IMR-90 (cell line): ENCODE results near the gene TENT5C. TPM values are rescaled to one million over a fixed set of nuclear protein-coding genes. Genes with fewer than 3 reads are reported as not detected.

Source experiments
- ATAC-seq: fragments of 200-7000 bp; cut with Tn5 transposase; 2 replicates; pipeline ENCODE4 v1.9.1; 2020; ENCODE audit warnings: low read depth, mild to moderate bottlenecking, moderate library complexity
- BruUV-seq: library from RNA; stranded (reverse); fragments of 400-500 nt; replicated peaks from 2 replicates; lab custom pipeline; 2021; lab: Mats Ljungman, UMichigan
- CTCF ChIA-PET: fragments of 300-600 bp; formaldehyde crosslinking; extraction: SDS; loops from one replicate; lab custom pipeline; 2021; ENCODE audit warnings: antibody characterized with exemption; lab: Yijun Ruan, JAX
- POLR2A ChIA-PET: fragments of 300-600 bp; sonication (Branson Sonifier 250); formaldehyde crosslinking; loops from one replicate; lab custom pipeline; 2022; ENCODE audit warnings: antibody characterized with exemption; ENCODE audit not compliant: unreplicated experiment; lab: Charles Lee
- DNase-seq: peaks from one replicate; pipeline ENCODE4 v3.0.0; 2013
- H2AFZ ChIP-seq: replicated peaks from 2 replicates; pipeline ENCODE3; 2013; ENCODE audit warnings: low read length, mild to moderate bottlenecking; ENCODE audit not compliant: poor library complexity
- H2AK5ac ChIP-seq: 2 replicates; pipeline ENCODE4 v1.6.1; 2013; ENCODE audit warnings: low read depth, low read length, inconsistent platforms
- H2AK9ac ChIP-seq: replicated peaks from 2 replicates; pipeline ENCODE3; 2013; ENCODE audit warnings: mild to moderate bottlenecking, low read depth, low read length, moderate library complexity; ENCODE audit not compliant: poor library complexity
- H2BK120ac ChIP-seq: 2 replicates; pipeline ENCODE4 v1.6.1; 2013; ENCODE audit warnings: low read depth, low read length, inconsistent platforms
- H2BK15ac ChIP-seq: 3 replicates; pipeline ENCODE4 v1.6.1; 2013; ENCODE audit warnings: low read depth, low read length, inconsistent platforms
- H2BK20ac ChIP-seq: 2 replicates; pipeline ENCODE4 v1.6.1; 2013; ENCODE audit warnings: low read depth, mild to moderate bottlenecking, inconsistent platforms, low read length, moderate library complexity
- H2BK5ac ChIP-seq: 2 replicates; pipeline ENCODE4 v1.6.1; 2013; ENCODE audit warnings: mild to moderate bottlenecking, low read depth, low read length, inconsistent platforms; ENCODE audit not compliant: poor library complexity, severe bottlenecking
- H3K14ac ChIP-seq: replicated peaks from 2 replicates; pipeline ENCODE4 v1.6.1; 2013; ENCODE audit warnings: low read depth, low read length, inconsistent platforms
- H3K18ac ChIP-seq: 2 replicates; pipeline ENCODE4 v1.6.1; 2013; ENCODE audit warnings: low read depth, low read length, control low read depth
- H3K23ac ChIP-seq: 2 replicates; pipeline ENCODE4 v1.6.1; 2013; ENCODE audit warnings: low read depth, low read length, inconsistent platforms
- H3K27ac ChIP-seq: 2 replicates; pipeline ENCODE4 v1.5.1; 2013; ENCODE audit warnings: mild to moderate bottlenecking, control low read depth, low read length; ENCODE audit not compliant: insufficient read depth
- H3K27me3 ChIP-seq: 2 replicates; pipeline ENCODE4 v1.6.1; 2013; ENCODE audit warnings: low read length; ENCODE audit not compliant: control insufficient read depth, insufficient read depth
- H3K36me3 ChIP-seq: 2 replicates; pipeline ENCODE4 v1.6.1; 2013; ENCODE audit warnings: low read length, mixed read lengths; ENCODE audit not compliant: control insufficient read depth, insufficient read depth
- H3K4ac ChIP-seq: 2 replicates; pipeline ENCODE4 v1.6.1; 2013; ENCODE audit warnings: low read depth, low read length, inconsistent platforms
- H3K4me1 ChIP-seq: 2 replicates; pipeline ENCODE4 v1.6.1; 2013; ENCODE audit warnings: low read length, mixed read lengths; ENCODE audit not compliant: control insufficient read depth, insufficient read depth
- H3K4me2 ChIP-seq: 2 replicates; pipeline ENCODE4 v1.6.1; 2013; ENCODE audit warnings: low read depth, mild to moderate bottlenecking, control low read depth, low read length, moderate library complexity
- H3K4me3 ChIP-seq: 2 replicates; pipeline ENCODE4 v1.5.1; 2013; ENCODE audit warnings: low read depth, mild to moderate bottlenecking, control low read depth, low read length, moderate library complexity; ENCODE audit not compliant: insufficient read depth
- H3K56ac ChIP-seq: 2 replicates; pipeline ENCODE4 v1.6.1; 2013; ENCODE audit warnings: low read length, inconsistent platforms; ENCODE audit not compliant: insufficient read depth; ENCODE audit errors: extremely low read depth
- H3K79me1 ChIP-seq, 2 experiments: 2 replicates each; pipeline ENCODE4 v1.6.1; 2013; ENCODE audit warnings: low read length in 2 of 2, inconsistent platforms in 1 of 2, low read depth in 1 of 2
- H3K9ac ChIP-seq: 2 replicates; pipeline ENCODE4 v1.6.1; 2013; ENCODE audit warnings: low read depth, low read length, control low read depth
- H3K9me1 ChIP-seq: 2 replicates; pipeline ENCODE4 v1.6.1; 2013; ENCODE audit warnings: low read length, inconsistent platforms; ENCODE audit not compliant: insufficient read depth
- H3K9me3 ChIP-seq: 2 replicates; pipeline ENCODE4 v1.6.1; 2013; ENCODE audit warnings: low read length; ENCODE audit not compliant: control insufficient read depth, insufficient read depth
- H4K20me1 ChIP-seq: 2 replicates; pipeline ENCODE4 v1.6.1; 2013; ENCODE audit warnings: low read length, inconsistent platforms; ENCODE audit not compliant: insufficient read depth
- H4K5ac ChIP-seq: 2 replicates; pipeline ENCODE4 v1.6.1; 2013; ENCODE audit warnings: mild to moderate bottlenecking, low read depth, low read length, control low read depth
- H4K8ac ChIP-seq, 2 experiments: 2 replicates each; pipeline ENCODE4 v1.6.1; 2013; ENCODE audit warnings: low read depth in 2 of 2, low read length in 2 of 2, control low read depth in 1 of 2, inconsistent platforms in 1 of 2
- H4K91ac ChIP-seq: 2 replicates; pipeline ENCODE4 v1.6.1; 2013; ENCODE audit warnings: low read depth, low read length, inconsistent platforms; ENCODE audit not compliant: insufficient read depth
- BHLHE40 ChIP-seq: fragments of 150-350 bp; IDR thresholded peaks from 2 replicates; pipeline ENCODE4 v1.6.1; 2016; ENCODE audit warnings: mild to moderate bottlenecking, low read depth, low read length
- CEBPB ChIP-seq: IDR thresholded peaks from 2 replicates; pipeline ENCODE4 v1.6.1; 2012; ENCODE audit warnings: low read depth, low read length, improper control_type of control experiment
- CHD1 ChIP-seq: IDR thresholded peaks from 2 replicates; pipeline ENCODE4 v1.6.1; 2012; ENCODE audit warnings: low read depth, low read length, improper control_type of control experiment
- FOS ChIP-seq: fragments of 150-350 bp; IDR thresholded peaks from 2 replicates; pipeline ENCODE4 v1.6.1; 2016; ENCODE audit warnings: low read depth, low read length
- MAFK ChIP-seq: IDR thresholded peaks from 2 replicates; pipeline ENCODE4 v1.6.1; 2012; ENCODE audit warnings: low read depth, low read length, improper control_type of control experiment
- MAZ ChIP-seq: IDR thresholded peaks from 2 replicates; pipeline ENCODE4 v1.6.1; 2012; ENCODE audit warnings: low read depth, mild to moderate bottlenecking, low read length, improper control_type of control experiment, moderate library complexity, borderline replicate concordance
- MXI1 ChIP-seq: IDR thresholded peaks from 2 replicates; pipeline ENCODE4 v1.6.1; 2012; ENCODE audit warnings: low read depth, mild to moderate bottlenecking, low read length, moderate library complexity, borderline replicate concordance
- NFE2L2 ChIP-seq: fragments of 150-350 bp; IDR thresholded peaks from 2 replicates; pipeline ENCODE4 v1.6.1; 2016; ENCODE audit warnings: low read depth, mild to moderate bottlenecking, low read length
- POLR2A ChIP-seq: IDR thresholded peaks from 2 replicates; pipeline ENCODE4 v1.6.1; 2012; ENCODE audit warnings: mild to moderate bottlenecking, low read depth, low read length
- RAD21 ChIP-seq: IDR thresholded peaks from 2 replicates; pipeline ENCODE4 v1.6.1; 2012; ENCODE audit warnings: low read length, improper control_type of control experiment
- RCOR1 ChIP-seq: IDR thresholded peaks from 2 replicates; pipeline ENCODE4 v1.6.1; 2012; ENCODE audit warnings: mild to moderate bottlenecking, low read length, improper control_type of control experiment; ENCODE audit not compliant: insufficient replicate concordance
- RFX5 ChIP-seq: IDR thresholded peaks from 2 replicates; pipeline ENCODE4 v1.8.0; 2012; ENCODE audit warnings: low read depth, mild to moderate bottlenecking, low read length, moderate library complexity
- SMC3 ChIP-seq: fragments of 150-350 bp; IDR thresholded peaks from 2 replicates; pipeline ENCODE4 v1.6.1; 2016; ENCODE audit warnings: low read depth, mild to moderate bottlenecking, antibody characterized with exemption, low read length, moderate library complexity
- WGBS, 2 experiments: methylation state at CpG; one replicate each; pipeline versions ENCODE4 v1.1.5 to v1.1.7; 2013; ENCODE audit warnings: missing lambda C conversion rate in 2 of 2; ENCODE audit not compliant: insufficient read length in 1 of 2; ENCODE audit errors: extremely low coverage in 2 of 2; 5-methylcytosine and 5-hydroxymethylcytosine counted together
- dilution Hi-C: fragments of 300-500 bp; cut with HindIII; formaldehyde crosslinking; loops from one replicate; pipeline ENCODE4 v1.14.3; 2018; ENCODE audit warnings: low sequenced_read_pairs; ENCODE audit not compliant: unreplicated experiment
- in situ Hi-C: fragments of 300-500 bp; cut with MboI; formaldehyde crosslinking; loops from 3 replicates; pipeline ENCODE4 v1.14.3; 2019; ENCODE audit warnings: low sequenced_read_pairs, inconsistent platforms, mixed read lengths
- intact Hi-C: fragments of 100-400 bp; cut with micrococcal nuclease; formaldehyde crosslinking; loops from 2 replicates; pipeline ENCODE4 v1.10.0; 2022
- polyA plus RNA-seq, 3 experiments: library from polyadenylated mRNA; depleted of rRNA; stranded (reverse); fragments of >200 nt; gene quantifications; 2 replicates each; pipeline ENCODE4 v1.2.3, GENCODE V29; 2012; ENCODE audit warnings: low replicate concordance in 1 of 3
- total RNA-seq: library from RNA; depleted of rRNA; stranded (reverse); fragments of >200 nt; gene quantifications from 2 replicates; pipeline ENCODE4 v1.2.3, GENCODE V29; 2012
- TF ChIP-seq, protein P1 (sequence below): fragments of 150-350 bp; IDR thresholded peaks from 2 replicates; pipeline ENCODE4 v1.6.1; 2016; ENCODE audit warnings: low read depth, mild to moderate bottlenecking, low read length, moderate library complexity, borderline replicate concordance
- TF ChIP-seq, protein P2 (sequence below): conservative IDR thresholded peaks from 2 replicates; pipeline ENCODE4 v1.5.1; 2012; ENCODE audit warnings: mild to moderate bottlenecking, low read depth, low read length, improper control_type of control experiment
- TF ChIP-seq, protein P3 (sequence below): fragments of 150-350 bp; IDR thresholded peaks from 2 replicates; pipeline ENCODE4 v1.6.1; 2017; ENCODE audit warnings: mild to moderate bottlenecking, antibody characterized with exemption, low read length, low read depth

TENT5C gene
- total and polyA plus RNA-seq, 2 of the 4 experiments (the other 2 are of a cell fraction): 1.5 to 4.1 TPM

DNA sequence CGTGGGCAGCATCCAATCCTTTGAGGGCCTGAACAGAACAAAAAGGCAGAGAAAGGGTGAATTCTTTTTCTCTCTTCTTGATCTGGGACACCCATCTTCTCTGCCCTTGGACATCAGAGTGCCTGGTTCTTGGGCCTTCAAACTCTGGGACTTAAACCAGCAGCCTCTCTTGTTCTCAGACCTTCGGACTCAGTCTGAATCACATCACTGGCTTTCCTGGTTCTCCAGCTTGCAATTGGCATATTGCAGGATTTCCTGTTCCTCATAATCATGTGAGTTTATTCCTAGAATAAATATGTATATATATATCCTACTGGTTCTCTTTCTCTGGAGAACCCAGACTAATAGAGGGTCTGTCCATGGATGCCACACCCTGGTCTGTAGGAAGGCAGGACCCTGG lies 16.3 kb upstream of the TENT5C start:
- intact Hi-C loops: no loop called here
- Histone ChIP-seq H3K4me3 (no peak overlapping the region), H3K4ac (no peak overlapping the region), H2BK15ac (no peak overlapping the region), H4K8ac (no peak overlapping the region), H2BK20ac (no peak overlapping the region), H2AK9ac (no peak overlapping the region), H3K27ac (no peak overlapping the region), H2AFZ (no peak overlapping the region), H3K9me3 (no peaks in the 10 kb centered on the region), H3K18ac (no peak overlapping the region), H3K4me1 (no peaks in the 10 kb centered on the region), H3K36me3 (no peaks in the 10 kb centered on the region), H2AK5ac (no peak overlapping the region), H3K9ac (no peak overlapping the region), H3K4me2 (no peak overlapping the region), H3K9me1 (no peaks in the 10 kb centered on the region), H2BK5ac (no peak overlapping the region), H3K27me3 (peaks cover 14% of the 10 kb centered on the region), H3K23ac (no peak overlapping the region), H2BK120ac (no peak overlapping the region), H4K91ac (no peak overlapping the region), H3K79me1 (no peaks in the 10 kb centered on the region), H3K56ac (no peak overlapping the region), H4K5ac (no peak overlapping the region), H4K20me1 (no peaks in the 10 kb centered on the region), H3K14ac (no peak overlapping the region)
- no peak for TF ChIP-seq SMC3
- TF ChIP-seq, protein P1, sequence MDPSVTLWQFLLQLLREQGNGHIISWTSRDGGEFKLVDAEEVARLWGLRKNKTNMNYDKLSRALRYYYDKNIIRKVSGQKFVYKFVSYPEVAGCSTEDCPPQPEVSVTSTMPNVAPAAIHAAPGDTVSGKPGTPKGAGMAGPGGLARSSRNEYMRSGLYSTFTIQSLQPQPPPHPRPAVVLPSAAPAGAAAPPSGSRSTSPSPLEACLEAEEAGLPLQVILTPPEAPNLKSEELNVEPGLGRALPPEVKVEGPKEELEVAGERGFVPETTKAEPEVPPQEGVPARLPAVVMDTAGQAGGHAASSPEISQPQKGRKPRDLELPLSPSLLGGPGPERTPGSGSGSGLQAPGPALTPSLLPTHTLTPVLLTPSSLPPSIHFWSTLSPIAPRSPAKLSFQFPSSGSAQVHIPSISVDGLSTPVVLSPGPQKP: no peak
- no peak for TF ChIP-seq RCOR1
- no peak for TF ChIP-seq MAZ
- TF ChIP-seq, protein P2, sequence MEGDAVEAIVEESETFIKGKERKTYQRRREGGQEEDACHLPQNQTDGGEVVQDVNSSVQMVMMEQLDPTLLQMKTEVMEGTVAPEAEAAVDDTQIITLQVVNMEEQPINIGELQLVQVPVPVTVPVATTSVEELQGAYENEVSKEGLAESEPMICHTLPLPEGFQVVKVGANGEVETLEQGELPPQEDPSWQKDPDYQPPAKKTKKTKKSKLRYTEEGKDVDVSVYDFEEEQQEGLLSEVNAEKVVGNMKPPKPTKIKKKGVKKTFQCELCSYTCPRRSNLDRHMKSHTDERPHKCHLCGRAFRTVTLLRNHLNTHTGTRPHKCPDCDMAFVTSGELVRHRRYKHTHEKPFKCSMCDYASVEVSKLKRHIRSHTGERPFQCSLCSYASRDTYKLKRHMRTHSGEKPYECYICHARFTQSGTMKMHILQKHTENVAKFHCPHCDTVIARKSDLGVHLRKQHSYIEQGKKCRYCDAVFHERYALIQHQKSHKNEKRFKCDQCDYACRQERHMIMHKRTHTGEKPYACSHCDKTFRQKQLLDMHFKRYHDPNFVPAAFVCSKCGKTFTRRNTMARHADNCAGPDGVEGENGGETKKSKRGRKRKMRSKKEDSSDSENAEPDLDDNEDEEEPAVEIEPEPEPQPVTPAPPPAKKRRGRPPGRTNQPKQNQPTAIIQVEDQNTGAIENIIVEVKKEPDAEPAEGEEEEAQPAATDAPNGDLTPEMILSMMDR: no peak
- no peak for TF ChIP-seq RAD21
- TF ChIP-seq FOS: no peak
- no peak for TF ChIP-seq CEBPB
- no peak for TF ChIP-seq POLR2A
- TF ChIP-seq MAFK: no peak
- TF ChIP-seq, protein P3, sequence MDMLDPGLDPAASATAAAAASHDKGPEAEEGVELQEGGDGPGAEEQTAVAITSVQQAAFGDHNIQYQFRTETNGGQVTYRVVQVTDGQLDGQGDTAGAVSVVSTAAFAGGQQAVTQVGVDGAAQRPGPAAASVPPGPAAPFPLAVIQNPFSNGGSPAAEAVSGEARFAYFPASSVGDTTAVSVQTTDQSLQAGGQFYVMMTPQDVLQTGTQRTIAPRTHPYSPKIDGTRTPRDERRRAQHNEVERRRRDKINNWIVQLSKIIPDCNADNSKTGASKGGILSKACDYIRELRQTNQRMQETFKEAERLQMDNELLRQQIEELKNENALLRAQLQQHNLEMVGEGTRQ: no peak
- TF ChIP-seq NFE2L2: no peak
- TF ChIP-seq MXI1: no peak
- TF ChIP-seq CHD1: no peak
- no peak for TF ChIP-seq BHLHE40
- TF ChIP-seq RFX5: no peak
- ATAC-seq: no peak
- no CpG with 5 or more reads among the region's 2 CpGs for WGBS, 2 experiments
- ChIA-PET CTCF (no interaction called here), POLR2A (no interaction called here)
- dilution Hi-C loops: no loop called here
- DNase-seq: no peak
- BruUV-seq: no TSS peak
- in situ Hi-C loops: no loop called here
